ENCODE measurements around the gene CUX1.
"Not testable (repeated sequence)": the region's sequence is repeated elsewhere in the genome, so short reads cannot be mapped to it uniquely, and the experiment has no call there.

The CUX1 gene

GRCh38 chr7:102323914-102324195 lies 506.4 kb downstream of the CUX1 start:
- TF ChIP-seq CTCF (IDR thresholded peaks at IDR 0.05; ENCODE audit: low read depth, low read length): no peak
- no peak for DNase-seq (ENCODE audit: low read depth in 2 of 2)

GRCh38 chr7:102325106-102325505 lies 507.7 kb downstream of the CUX1 start:
- not testable (repeated sequence) for DNase-seq (ENCODE audit: low read depth in 2 of 2); H3K4me3 ChIP-seq (replicated peaks in 1 of 2; ENCODE audit: low read depth in 2 of 2, low read length in 2 of 2)

More at GRCh38 chr7:102323914-102324195, 506.4 kb downstream of the CUX1 start:
- no peak overlapping the region for H3K4me3 ChIP-seq (replicated peaks in 1 of 2; ENCODE audit: low read depth in 2 of 2, low read length in 2 of 2)

GRCh38 chr7:102326157-102326889 lies 508.9 kb downstream of the CUX1 start:
- TF ChIP-seq CTCF (IDR thresholded peaks at IDR 0.05; ENCODE audit: low read depth, low read length): no peak
- H3K4me3 ChIP-seq (replicated peaks in 1 of 2; ENCODE audit: low read depth in 2 of 2, low read length in 2 of 2): no peak overlapping the region
- DNase-seq (ENCODE audit: low read depth in 2 of 2): no peak

- not testable (repeated sequence) for DNase-seq (ENCODE audit: low read depth in 2 of 2); H3K4me3 ChIP-seq (replicated peaks in 1 of 2; ENCODE audit: low read depth in 2 of 2, low read length in 2 of 2)
Measured at GRCh38 chr7:102327183-102327582, 509.8 kb downstream of the CUX1 start.

- not testable (repeated sequence) for DNase-seq (ENCODE audit: low read depth in 2 of 2)
Measured at GRCh38 chr7:102328863-102329262, 511.4 kb downstream of the CUX1 start.

GRCh38 chr7:102329366-102329765 lies 511.9 kb downstream of the CUX1 start:
- H3K4me3 ChIP-seq (replicated peaks in 1 of 2; ENCODE audit: low read depth in 2 of 2, low read length in 2 of 2); DNase-seq (ENCODE audit: low read depth in 2 of 2): not testable (repeated sequence)

More at GRCh38 chr7:102328863-102329262, 511.4 kb downstream of the CUX1 start:
- H3K4me3 ChIP-seq (replicated peaks in 1 of 2; ENCODE audit: low read depth in 2 of 2, low read length in 2 of 2): not testable (repeated sequence)

- DNase-seq (ENCODE audit: low read depth in 2 of 2); H3K4me3 ChIP-seq (replicated peaks in 1 of 2; ENCODE audit: low read depth in 2 of 2, low read length in 2 of 2): not testable (repeated sequence)
Measured at GRCh38 chr7:102330666-102331460, 513.4 kb downstream of the CUX1 start.

Data from cardiac fibroblast (primary cell).